A673 (cell line): ENCODE results near the gene ASB13.

Source experiments
- CTCF ChIP-seq: fragments of 300-800, 200-600 bp; sonication (generic); conservative IDR thresholded peaks from 2 replicates; pipeline ENCODE4 v1.5.1; 2017; ENCODE audit warnings: low read depth, mild to moderate bottlenecking, antibody characterized with exemption, low read length, moderate library complexity, mixed read lengths
- EZH2 ChIP-seq: fragments of 200-600 bp; sonication (generic); IDR thresholded peaks from 2 replicates; pipeline ENCODE4 v1.6.1; 2017; ENCODE audit warnings: borderline replicate concordance, low read depth, mild to moderate bottlenecking, mixed read lengths, antibody characterized with exemption, low read length; ENCODE audit not compliant: poor library complexity, severe bottlenecking

GRCh38 chr10:5651388-5651764, 15.0 kb downstream of the ASB13 start:
- TF ChIP-seq CTCF (no peak), EZH2 (no peak)
